A549 (cell line): ENCODE results near the gene MLLT1.

Experiments
- BHLHE40 ChIP-seq: IDR thresholded peaks from 2 replicates; pipeline ENCODE4 v1.6.1; 2012; ENCODE audit warnings: low read depth, low read length, inconsistent platforms
- CEBPB ChIP-seq, 2 experiments: fragments of >200 bp in 1 of 2; sonication (Bioruptor Twin) in 1 of 2; formaldehyde crosslinking in 1 of 2; IDR thresholded peaks; 2 replicates each; pipeline ENCODE4 v1.6.1; 2012 to 2016
- CHD2 ChIP-seq: fragments of 150-350 bp; IDR thresholded peaks from 2 replicates; pipeline ENCODE4 v1.6.1; 2014; ENCODE audit warnings: low read length; ENCODE audit not compliant: partially characterized antibody
- EP300 ChIP-seq, 2 experiments: fragments of >200 bp; sonication (Bioruptor Twin); formaldehyde crosslinking; IDR thresholded peaks; 2 replicates in 1 of 2; 3 replicates in 1 of 2; pipeline ENCODE4 v1.6.1; 2016 to 2017
- FOSB ChIP-seq: fragments of 250-450 bp; sonication (Bioruptor Pico); IDR thresholded peaks from 2 replicates; pipeline ENCODE4 v1.5.0; 2020; ENCODE audit warnings: mild to moderate bottlenecking, moderate library complexity
- GATA3 ChIP-seq: IDR thresholded peaks from 2 replicates; pipeline ENCODE4 v1.6.1; 2012; ENCODE audit warnings: borderline replicate concordance
- JUN ChIP-seq, 2 experiments: fragments of >200 bp; sonication (Bioruptor Twin); formaldehyde crosslinking; IDR thresholded peaks; 2 replicates in 1 of 2; 3 replicates in 1 of 2; pipeline ENCODE4 v1.6.1; 2016 to 2017
- KDM5A ChIP-seq: fragments of 200-600 bp; sonication (generic); IDR thresholded peaks from 2 replicates; pipeline ENCODE4 v1.6.1; 2016; ENCODE audit warnings: antibody characterized with exemption, mild to moderate bottlenecking
- MAFK ChIP-seq: fragments of 450-650 bp; IDR thresholded peaks from 2 replicates; pipeline ENCODE4 v1.6.1; 2014; ENCODE audit not compliant: partially characterized antibody
- MAX ChIP-seq: IDR thresholded peaks from 2 replicates; pipeline ENCODE4 v1.6.1; 2012
- NR3C1 ChIP-seq: fragments of >200 bp; sonication (Bioruptor Twin); formaldehyde crosslinking; IDR thresholded peaks from 3 replicates; pipeline ENCODE4 v1.6.1; 2017
- POLR2A ChIP-seq: IDR thresholded peaks from 2 replicates; pipeline ENCODE4 v1.6.1; 2012; ENCODE audit warnings: mild to moderate bottlenecking, low read length
- RCOR1 ChIP-seq: fragments of 150-350 bp; IDR thresholded peaks from 2 replicates; pipeline ENCODE4 v1.6.1; 2014; ENCODE audit warnings: antibody characterized with exemption, low read length, low read depth
- TF ChIP-seq, protein P1 (sequence below): fragments of >200 bp; sonication (Bioruptor Twin); formaldehyde crosslinking; IDR thresholded peaks from 3 replicates; pipeline ENCODE4 v1.5.1; 2016

- TF ChIP-seq, protein P1, sequence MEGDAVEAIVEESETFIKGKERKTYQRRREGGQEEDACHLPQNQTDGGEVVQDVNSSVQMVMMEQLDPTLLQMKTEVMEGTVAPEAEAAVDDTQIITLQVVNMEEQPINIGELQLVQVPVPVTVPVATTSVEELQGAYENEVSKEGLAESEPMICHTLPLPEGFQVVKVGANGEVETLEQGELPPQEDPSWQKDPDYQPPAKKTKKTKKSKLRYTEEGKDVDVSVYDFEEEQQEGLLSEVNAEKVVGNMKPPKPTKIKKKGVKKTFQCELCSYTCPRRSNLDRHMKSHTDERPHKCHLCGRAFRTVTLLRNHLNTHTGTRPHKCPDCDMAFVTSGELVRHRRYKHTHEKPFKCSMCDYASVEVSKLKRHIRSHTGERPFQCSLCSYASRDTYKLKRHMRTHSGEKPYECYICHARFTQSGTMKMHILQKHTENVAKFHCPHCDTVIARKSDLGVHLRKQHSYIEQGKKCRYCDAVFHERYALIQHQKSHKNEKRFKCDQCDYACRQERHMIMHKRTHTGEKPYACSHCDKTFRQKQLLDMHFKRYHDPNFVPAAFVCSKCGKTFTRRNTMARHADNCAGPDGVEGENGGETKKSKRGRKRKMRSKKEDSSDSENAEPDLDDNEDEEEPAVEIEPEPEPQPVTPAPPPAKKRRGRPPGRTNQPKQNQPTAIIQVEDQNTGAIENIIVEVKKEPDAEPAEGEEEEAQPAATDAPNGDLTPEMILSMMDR: no peak
- TF ChIP-seq FOSB (CRISPR knock-in tag) (no peak), POLR2A (no peak), MAFK (no peak), CHD2 (no peak), RCOR1 (no peak), MAX (no peak), NR3C1 (no peak), JUN (IDR thresholded peaks at IDR 0.05) (no peak), CEBPB (IDR thresholded peaks at IDR 0.05) (no peak), BHLHE40 (no peak), GATA3 (no peak), EP300 (IDR thresholded peaks at IDR 0.05) (no peak), KDM5A (no peak)
These were observed 45.0 kb upstream of the MLLT1 start for GRCh38 chr19:6324757-6325156.
